Peyer's patch (tissue), 4 donors: ENCODE results near the gene PXMP4.

ENCODE experiments used
- CTCF ChIP-seq, 6 experiments: fragments of 450-650 bp in 4 of 6; fragments of 200-600 bp in 2 of 6; sonication (generic) in 1 of 6; IDR thresholded peaks; one replicate each; pipeline ENCODE4 v1.5.1; 2017 to 2019; ENCODE audit warnings: antibody characterized with exemption in 6 of 6, mild to moderate bottlenecking in 3 of 6, moderate library complexity in 1 of 6
- POLR2A ChIP-seq, 2 donors: fragments of 450-650 bp; IDR thresholded peaks; one replicate each; pipeline ENCODE4 v1.5.1; 2017; ENCODE audit warnings: antibody characterized with exemption in 2 of 2, mild to moderate bottlenecking in 2 of 2, moderate library complexity in 2 of 2

GRCh38 chr20:33666293-33667244 lies 53.5 kb downstream of the PXMP4 start, which contains the start of gene ACTL10:
- TF ChIP-seq CTCF (IDR thresholded peaks at IDR 0.05) (peak in 3 of 6 experiments; percentile 32 to 51 (median 48)), POLR2A (IDR thresholded peaks at IDR 0.05) (peak; percentile 87 to 96)
